Activated CD8-positive, alpha-beta memory T cell treated with anti-CD3 and anti-CD28 coated beads for 24 hours (primary cell): Measurements from ENCODE around the gene SMIM13.
A peak's percentile ranks its signal among the peaks of the same experiment; 100 is the strongest.

ENCODE experiments used
- DNase-seq: peaks from one replicate; pipeline ENCODE4 v3.0.0-alpha.2; 2020

SMIM13 gene

DNA sequence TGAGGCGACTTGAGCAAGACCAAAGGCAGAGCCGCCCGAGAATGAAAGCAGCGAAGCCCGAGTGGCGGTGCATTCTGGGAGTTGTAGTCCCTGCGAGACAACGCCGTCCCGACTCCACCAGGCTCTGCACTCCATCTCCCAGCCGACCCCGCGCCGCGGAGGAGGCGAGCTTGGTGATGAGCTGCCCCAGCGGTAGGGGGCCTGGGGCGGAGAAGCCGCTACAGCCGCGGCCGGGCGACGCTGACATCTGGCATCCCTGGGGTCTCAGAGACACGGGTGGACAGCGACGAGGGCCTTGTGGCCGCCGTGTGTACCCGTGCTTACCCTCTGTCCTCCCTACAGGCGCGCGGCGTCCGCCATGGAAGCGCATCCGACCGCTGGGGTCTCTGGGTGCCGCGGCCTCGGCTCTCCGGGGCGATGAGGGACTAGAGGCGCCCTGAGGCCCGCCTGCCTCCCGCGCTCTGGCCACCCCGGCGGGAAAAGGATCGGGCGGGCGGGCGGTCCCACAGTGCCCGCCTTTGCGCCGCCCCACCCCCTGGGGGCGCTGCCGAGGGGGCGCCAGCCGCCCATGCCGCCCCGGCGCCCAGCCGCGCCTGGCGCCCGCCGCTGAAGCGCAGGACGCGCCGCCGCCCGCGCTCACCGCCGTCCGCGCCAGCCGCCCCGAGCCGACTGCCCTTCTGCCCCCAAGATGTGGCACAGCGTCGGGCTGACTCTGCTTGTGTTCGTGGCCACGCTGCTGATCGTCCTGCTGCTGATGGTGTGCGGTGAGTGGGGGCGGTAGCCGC is at the start of gene SMIM13:
TSS of gene SMIM13 (plus strand) at position 209 of the 785 bp plus-strand sequence. CDS start at position 689, 480 bp downstream.
- peak; percentile 97 for DNase-seq

- no peak for DNase-seq
These were observed 49.5 kb upstream of the SMIM13 start, which contains the start of gene ELOVL2 for GRCh38 chr6:11043961-11044711. Gene ELOVL2, minus strand, starts transcription at chr6:11044305. Its CDS starts 75 bp downstream, at chr6:11044230.

GRCh38 chr6:11044712-11045167 is 48.9 kb upstream of the SMIM13 start:
- no peak for DNase-seq

GRCh38 chr6:11050731-11051130 is 42.9 kb upstream of the SMIM13 start:
- DNase-seq = no peak

GRCh38 chr6:11053307-11053706 is 40.3 kb upstream of the SMIM13 start:
- no peak for DNase-seq

DNA sequence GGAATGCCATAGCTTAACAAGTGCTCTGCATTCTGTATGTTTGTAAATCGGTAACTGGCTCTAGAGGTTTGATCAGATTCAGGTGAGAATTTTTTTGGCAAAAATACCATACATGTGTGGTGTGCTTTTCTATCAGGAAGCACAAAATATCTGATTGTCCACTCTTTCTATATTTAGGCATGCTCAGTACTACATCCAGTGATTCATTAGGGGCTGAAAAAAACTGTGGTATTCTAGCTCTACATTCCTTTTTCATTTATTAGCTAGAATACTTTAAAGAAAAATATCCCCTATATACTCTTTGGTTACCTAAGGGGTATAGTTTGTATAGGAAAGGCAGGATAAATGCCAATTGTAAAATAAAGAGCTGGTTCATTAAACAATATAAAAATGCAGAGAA is 38.9 kb upstream of the SMIM13 start:
- DNase-seq = no peak

DNA sequence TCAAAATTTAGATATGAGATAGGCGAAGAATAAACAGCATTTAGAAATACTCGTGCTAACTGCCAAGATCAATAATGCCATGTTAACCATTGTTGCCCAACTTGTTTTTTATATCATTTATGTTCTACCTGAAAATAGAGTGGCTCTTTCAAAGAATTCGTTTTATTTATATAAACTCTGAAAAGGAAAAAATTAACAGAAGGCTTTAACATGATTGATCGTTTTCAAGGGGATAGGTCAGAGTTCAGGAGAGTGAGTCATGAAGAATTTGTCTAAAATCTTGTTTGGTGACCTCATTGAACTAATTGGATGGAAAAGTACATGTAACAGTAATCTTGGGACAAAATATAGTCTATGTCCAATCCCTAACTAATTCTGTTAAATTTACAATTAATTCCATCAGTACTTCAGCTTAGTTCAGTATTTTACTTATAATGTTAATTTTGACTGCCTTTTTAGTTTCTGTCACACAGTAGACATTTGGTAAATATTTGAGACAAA is 38.5 kb upstream of the SMIM13 start:
- DNase-seq = no peak

DNA sequence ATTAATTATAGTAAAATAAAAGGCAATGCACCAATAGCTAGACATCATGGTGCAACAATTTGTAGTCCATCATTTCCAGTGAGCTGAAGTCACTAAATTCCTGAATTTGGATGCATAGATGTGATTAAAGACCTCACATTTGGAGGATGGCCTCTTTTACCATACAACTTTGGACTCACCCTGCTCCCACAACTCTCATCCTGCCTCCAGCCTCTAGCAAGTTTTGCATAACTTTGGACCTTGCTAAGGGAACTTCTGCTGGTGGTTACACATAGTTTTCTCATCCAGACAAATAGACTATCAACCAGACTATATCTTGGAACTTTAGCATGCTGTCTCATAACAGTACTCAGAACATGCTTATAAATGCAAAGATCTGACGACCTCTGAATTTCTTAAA is 36.8 kb upstream of the SMIM13 start:
- DNase-seq = no peak

GRCh38 chr6:11058406-11058805 is 35.2 kb upstream of the SMIM13 start:
- no peak for DNase-seq

DNA sequence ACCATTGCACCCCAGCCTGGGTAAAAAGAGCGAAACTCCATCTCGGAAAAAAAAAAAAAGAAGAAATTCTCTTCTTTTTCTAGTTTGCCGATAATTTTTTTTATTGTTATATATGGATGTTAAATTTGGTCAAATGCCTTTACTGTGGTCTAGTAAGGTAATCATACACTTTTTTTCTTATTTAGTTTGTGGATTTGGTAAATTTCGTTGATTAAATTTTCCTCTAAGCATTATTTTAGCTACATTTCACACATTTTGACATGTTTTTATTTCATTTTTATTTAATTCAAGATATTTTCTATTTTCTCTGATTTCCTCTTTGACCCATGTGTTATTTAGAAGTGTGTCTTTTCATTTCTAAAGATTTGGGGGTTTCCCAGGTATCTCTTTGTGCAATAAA is 31.6 kb upstream of the SMIM13 start:
- DNase-seq = no peak

- DNase-seq = no peak
These were observed 30.9 kb upstream of the SMIM13 start for GRCh38 chr6:11062715-11063114.

GRCh38 chr6:11064836-11065235 is 28.8 kb upstream of the SMIM13 start:
- DNase-seq = no peak

DNA sequence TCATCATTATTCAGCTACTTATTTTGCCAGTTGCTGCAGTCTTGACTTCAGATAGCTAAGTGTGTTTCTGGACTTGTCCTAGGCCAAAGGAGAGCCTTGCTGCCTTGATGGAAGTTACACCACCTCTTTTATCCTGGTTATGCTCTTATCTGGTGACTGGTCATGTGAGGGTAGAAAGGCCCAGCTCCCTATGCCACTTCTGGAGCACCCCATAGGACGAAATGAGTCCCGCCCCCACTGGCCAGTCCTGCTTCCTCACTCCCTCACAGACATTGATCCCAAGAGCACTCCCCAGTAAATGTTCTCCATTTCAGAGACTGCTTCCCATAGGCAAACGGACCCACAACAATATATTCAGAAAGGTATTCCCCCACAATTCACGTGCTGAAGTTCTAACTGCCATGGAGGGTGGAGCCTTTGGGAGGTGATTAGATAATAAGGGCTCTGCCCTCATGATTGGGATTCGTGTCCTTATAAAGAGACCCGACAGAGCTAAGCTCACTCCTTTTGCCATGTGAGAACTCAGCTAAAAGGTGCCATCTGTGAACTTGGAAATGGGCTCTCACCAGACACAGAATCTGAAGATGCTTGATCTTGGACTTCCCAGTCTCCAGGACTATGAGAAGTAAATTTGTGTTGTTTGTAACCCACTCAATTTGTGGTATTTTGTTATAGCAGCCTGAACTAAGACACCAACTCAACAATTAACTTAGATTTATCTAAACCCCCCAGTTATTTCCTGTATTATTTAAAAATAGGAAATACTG is 28.0 kb upstream of the SMIM13 start:
- no peak for DNase-seq

DNA sequence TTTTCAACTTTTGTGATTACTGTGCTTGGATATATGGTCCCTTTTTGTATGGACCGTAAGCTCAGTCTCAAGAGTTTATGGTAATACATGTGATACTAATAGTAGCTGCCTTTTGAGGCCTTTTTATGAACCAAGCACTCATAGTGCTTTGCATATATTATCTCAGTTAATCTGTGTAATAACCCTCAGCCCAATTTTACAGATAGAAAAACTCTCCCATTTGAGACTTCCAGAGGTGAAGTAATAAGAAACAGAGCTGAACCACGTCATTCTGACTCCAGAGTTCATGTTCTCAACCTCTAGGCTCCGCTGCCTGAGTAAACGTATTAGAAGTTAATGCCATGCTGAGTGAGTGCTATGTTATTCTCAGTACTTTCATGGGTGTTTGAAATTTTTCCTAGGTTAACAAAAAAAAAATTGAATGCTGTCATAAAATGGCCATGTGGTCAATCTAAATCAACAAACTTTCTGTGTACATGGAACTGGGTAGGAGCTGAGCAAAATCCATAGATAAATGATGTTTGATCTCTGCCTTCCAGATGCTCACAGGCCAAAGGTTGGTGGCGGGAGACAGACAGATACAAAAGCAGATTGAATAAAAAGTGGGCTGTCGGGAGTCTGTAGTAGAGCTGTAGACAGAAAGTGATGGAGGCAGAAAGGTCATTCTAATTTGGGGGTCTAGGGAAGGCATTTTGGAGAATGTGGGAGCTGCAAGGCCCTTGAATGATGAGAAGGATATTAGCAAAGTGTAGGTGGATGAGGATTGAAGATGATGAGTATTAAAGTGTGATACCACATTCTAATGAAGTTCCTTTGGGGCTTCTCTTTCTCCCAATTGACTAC is 26.9 kb upstream of the SMIM13 start:
- DNase-seq = no peak

DNA sequence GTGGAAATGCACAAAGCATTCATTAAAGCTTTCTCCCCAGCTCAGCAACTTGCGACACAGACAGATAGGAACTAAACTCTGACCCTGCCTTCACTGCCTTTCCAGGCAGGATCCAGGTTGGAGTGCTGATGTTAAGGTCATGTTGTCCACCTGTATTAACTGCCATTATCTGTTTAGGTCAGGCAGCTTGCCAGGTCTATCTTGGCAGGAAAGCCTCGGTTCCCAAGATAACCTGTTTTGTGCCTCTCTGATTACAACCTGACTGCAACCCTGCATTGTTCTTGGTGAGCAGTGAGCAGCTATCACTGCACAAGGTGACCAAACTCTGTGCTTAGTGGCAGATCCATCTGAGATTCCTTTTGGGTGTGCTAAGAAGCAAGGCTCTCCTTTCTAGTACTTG is 26.3 kb upstream of the SMIM13 start:
- no peak for DNase-seq

GRCh38 chr6:11069760-11070159 is 23.9 kb upstream of the SMIM13 start:
- DNase-seq = no peak

DNA sequence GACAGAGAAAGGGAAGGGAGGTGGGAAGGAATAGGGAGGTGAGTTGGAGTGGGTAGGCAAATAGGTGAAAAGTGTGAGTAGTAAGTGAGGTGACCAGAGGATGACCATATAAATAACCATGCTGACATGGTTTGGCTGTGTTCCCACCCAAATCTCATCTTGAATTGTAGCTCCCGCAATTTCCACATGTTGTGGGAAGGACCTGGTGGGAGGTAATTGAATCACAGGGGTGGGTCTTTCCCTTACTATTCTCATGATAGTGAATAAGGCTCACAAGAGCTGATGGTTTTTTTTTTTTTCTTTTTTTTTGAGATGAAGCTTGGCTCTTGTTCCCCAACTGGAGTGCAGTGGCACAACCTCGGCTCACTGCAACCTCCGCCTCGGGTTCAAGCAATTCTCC is 21.5 kb upstream of the SMIM13 start:
- no peak for DNase-seq

GRCh38 chr6:11076540-11076939 is 17.1 kb upstream of the SMIM13 start:
- DNase-seq = no peak

DNA sequence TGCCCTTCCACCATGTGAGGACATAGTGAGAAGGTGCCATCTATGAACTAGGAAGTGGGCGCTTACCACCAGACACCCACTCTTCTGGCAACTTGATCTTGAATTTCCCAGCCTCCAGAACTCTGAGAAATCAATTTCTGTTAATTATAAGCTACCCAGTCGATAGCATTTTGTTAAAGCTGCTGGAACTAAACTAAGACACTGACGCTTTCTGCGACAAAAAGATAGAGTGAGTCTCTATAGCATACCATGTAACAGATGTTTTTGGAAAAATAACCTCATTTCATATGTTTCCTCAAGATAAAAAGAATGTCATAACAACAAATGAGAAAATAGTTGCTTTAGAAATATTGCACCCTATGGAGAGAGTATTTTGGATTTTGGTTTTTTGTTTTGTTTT is 15.4 kb upstream of the SMIM13 start:
- no peak for DNase-seq

DNA sequence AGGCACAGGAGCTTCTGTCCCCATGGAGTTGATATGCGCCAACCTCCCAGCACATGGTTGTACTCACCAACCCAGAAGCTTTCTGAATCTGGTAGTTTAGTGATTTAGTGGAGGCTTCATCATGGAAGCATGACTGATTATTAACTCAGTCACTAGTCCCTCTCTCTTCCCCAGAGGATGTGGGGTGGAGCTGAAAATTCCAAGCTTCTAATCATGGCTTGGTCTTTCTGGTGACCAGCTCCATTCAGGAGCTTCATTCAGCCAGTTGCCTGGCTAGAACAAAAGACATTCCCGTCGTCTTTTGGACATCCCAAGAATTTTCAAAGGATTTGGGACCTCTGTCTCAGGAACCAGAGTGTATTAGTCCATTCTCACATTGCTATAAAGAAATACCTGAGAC is 13.3 kb upstream of the SMIM13 start:
- DNase-seq = no peak

- DNase-seq = no peak
These were observed 10.1 kb upstream of the SMIM13 start for GRCh38 chr6:11083491-11083890.

DNA sequence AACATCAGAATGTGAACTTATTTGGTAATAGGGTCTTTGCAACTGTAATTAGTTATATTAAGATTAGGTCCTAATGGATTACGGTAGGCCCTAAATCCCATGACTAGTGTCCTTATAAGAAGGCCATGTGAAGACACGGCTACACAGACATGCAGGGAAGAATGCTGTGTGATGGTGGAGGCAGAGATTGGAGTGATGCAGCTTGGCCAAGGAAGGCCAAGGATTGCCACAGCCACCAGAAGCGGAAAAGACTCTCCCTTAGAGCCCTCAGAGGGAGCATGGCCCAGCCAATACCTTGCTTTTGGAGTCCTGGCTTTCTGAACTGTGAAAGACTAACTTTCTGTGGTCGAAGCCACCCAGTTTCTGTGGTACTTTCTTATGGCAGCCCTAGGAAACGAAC is 9.7 kb upstream of the SMIM13 start:
- no peak for DNase-seq
